Ishikawa (cell line): ENCODE data around the gene PIGV.

Experiments
- EGR1 ChIP-seq: IDR thresholded peaks from 2 replicates; pipeline ENCODE4 v1.6.1; 2012
- EP300 ChIP-seq: IDR thresholded peaks from 2 replicates; pipeline ENCODE4 v1.6.1; 2012; ENCODE audit warnings: borderline replicate concordance
- MAX ChIP-seq: IDR thresholded peaks from 2 replicates; pipeline ENCODE4 v1.6.1; 2012
- NFIC ChIP-seq: IDR thresholded peaks from 2 replicates; pipeline ENCODE4 v1.6.1; 2012
- REST ChIP-seq: IDR thresholded peaks from 2 replicates; pipeline ENCODE4 v1.6.1; 2012; ENCODE audit warnings: low read depth, mild to moderate bottlenecking
- TCF12 ChIP-seq: IDR thresholded peaks from 2 replicates; pipeline ENCODE4 v1.6.1; 2012; ENCODE audit warnings: low read depth
- ZBTB7A ChIP-seq: IDR thresholded peaks from 2 replicates; pipeline ENCODE4 v1.6.1; 2012; ENCODE audit warnings: low read depth

GRCh38 chr1:26814377-26814776 is 26.6 kb downstream of the PIGV start:
- TF ChIP-seq ZBTB7A, result no peak
- TF ChIP-seq MAX, result no peak
- no peak for TF ChIP-seq EP300
- TF ChIP-seq EGR1, result no peak
- no peak for TF ChIP-seq TCF12
- TF ChIP-seq REST, result no peak
- no peak for TF ChIP-seq NFIC
